ENCODE results near the gene PTMA. TPM values are rescaled to one million over a fixed set of nuclear protein-coding genes. Genes with fewer than 3 reads are reported as not detected.

Gene PTMA
- total RNA-seq, 2 donors from 2014 or later = 234 to 430 TPM

DNA sequence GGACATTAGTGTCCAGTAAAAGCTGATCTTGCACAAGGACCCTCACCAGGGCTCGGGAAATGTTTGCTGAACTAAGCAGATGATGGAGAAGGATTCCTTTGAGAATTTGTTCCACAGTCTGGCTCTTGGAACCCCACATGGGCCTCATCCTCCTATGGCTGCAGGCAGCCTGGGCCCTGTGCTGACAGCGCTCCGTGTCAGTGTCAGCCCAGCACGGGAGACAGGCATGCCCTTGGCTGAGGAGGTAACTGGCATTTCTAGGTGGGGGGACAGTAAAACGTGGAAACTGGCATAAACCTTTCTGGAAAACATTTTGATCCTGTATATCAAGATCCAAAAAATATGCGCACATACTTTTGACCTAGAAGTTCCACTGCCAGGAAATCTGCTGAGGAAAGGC is 10.5 kb downstream of the PTMA start:
- no peaks in the 10 kb centered on the region for H3K27me3 ChIP-seq
- H3K36me3 ChIP-seq = no peaks in the 10 kb centered on the region
- no peak overlapping the region for H3K4me3 ChIP-seq
- DNase-seq (ENCODE audit: low spot score) = no peak
- TF ChIP-seq, protein P1, sequence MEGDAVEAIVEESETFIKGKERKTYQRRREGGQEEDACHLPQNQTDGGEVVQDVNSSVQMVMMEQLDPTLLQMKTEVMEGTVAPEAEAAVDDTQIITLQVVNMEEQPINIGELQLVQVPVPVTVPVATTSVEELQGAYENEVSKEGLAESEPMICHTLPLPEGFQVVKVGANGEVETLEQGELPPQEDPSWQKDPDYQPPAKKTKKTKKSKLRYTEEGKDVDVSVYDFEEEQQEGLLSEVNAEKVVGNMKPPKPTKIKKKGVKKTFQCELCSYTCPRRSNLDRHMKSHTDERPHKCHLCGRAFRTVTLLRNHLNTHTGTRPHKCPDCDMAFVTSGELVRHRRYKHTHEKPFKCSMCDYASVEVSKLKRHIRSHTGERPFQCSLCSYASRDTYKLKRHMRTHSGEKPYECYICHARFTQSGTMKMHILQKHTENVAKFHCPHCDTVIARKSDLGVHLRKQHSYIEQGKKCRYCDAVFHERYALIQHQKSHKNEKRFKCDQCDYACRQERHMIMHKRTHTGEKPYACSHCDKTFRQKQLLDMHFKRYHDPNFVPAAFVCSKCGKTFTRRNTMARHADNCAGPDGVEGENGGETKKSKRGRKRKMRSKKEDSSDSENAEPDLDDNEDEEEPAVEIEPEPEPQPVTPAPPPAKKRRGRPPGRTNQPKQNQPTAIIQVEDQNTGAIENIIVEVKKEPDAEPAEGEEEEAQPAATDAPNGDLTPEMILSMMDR (IDR thresholded peaks at IDR 0.05) = no peak
- H3K4me1 ChIP-seq = peaks cover 0 to 32% of the 10 kb centered on the region in 2 donors
- no peaks in the 10 kb centered on the region for H3K9me3 ChIP-seq
- H3K27ac ChIP-seq = no peak overlapping the region

DNA sequence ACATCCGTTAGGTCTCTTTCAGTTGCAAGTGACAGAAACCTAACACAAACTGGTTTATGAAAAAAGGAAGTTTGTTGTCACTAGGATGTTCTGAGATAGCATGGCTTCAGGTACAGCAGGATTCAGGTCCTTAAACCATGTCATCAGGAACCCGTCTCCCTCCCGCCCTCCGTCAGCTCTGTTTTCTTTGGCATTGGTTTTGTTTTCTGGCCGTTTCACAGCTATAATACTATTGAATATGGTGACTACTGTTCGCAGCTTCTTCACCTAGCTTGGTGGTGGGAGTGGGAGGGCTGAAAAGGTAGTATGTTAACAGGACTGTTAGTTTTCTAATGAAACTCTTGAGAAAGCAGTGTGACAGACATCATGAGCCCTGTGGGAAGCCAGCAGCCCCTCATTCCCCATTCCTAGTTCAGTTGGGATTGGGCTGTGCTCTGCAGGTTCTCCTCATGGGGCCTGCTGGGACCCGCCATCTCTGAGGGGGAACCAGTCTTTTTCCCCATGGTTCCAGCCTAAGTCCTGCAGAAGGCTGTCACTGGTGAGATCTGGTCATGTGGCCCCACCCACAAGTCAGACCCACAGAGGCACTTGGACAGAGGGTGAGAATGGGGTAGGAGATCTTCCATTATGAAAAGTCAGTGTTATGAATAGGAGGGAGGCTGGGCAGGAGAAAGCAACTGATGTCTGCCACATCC is 12.1 kb downstream of the PTMA start:
- Histone ChIP-seq H3K4me1 (peaks cover 0 to 17% of the 10 kb centered on the region in 2 donors), H3K27me3 (no peaks in the 10 kb centered on the region), H3K36me3 (no peaks in the 10 kb centered on the region), H3K4me3 (no peak overlapping the region), H3K9me3 (no peaks in the 10 kb centered on the region), H3K27ac (no peak overlapping the region)
- TF ChIP-seq, protein P1 (IDR thresholded peaks at IDR 0.05) = no peak
- DNase-seq (ENCODE audit: low spot score) = no peak

DNA sequence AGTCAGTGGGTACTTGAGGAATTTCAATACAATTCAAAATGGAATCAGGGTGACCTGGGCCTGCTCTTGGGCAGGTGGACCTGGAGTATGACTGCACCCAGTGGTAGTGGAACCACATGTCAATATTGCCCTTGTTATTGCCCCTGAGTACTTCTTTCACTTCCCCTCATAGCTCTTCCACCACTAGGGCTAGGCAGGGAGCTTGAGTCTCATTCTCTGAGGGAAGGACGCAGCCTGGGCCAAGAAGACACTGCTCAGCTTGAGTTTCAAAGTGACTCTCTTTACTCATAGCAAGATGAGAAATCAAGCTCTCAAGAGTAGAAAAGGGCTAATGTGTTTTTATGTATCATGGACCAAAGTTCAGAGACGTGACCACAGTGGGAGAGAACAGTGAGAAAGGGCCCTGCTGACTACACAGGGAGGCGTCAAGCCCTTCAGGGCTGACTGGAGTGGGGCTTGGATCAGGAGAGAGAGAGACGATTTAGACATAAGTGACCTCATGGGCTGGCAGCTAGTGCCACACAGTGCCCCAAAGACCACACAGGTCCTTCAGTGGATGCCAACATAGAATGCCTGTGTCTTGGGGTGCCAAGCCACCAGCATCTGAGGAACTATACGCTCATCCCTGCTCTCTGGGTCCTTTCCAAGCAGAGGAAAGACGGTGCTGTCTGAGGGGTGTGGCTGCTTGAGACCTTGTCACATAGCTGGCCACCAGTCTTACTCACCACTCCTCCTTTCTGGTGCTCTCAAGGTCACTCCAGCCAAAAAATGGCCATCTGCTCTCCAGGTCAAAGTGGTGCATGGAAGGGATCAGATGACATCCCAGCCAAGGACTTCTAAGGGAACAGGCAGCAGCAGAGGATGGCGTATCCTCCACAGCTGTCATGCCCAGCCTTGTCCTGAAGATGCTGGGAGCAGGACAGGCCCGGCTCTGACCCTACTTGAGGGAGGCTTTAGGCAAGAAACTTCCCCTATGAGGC is 13.0 kb downstream of the PTMA start:
- Histone ChIP-seq H3K27ac (no peak overlapping the region), H3K27me3 (no peaks in the 10 kb centered on the region), H3K36me3 (no peaks in the 10 kb centered on the region), H3K4me1 (peaks cover 0 to 9% of the 10 kb centered on the region in 2 donors), H3K4me3 (no peak overlapping the region), H3K9me3 (no peaks in the 10 kb centered on the region)
- TF ChIP-seq, protein P1 (IDR thresholded peaks at IDR 0.05) = no peak
- no peak for DNase-seq (ENCODE audit: low spot score)

DNA sequence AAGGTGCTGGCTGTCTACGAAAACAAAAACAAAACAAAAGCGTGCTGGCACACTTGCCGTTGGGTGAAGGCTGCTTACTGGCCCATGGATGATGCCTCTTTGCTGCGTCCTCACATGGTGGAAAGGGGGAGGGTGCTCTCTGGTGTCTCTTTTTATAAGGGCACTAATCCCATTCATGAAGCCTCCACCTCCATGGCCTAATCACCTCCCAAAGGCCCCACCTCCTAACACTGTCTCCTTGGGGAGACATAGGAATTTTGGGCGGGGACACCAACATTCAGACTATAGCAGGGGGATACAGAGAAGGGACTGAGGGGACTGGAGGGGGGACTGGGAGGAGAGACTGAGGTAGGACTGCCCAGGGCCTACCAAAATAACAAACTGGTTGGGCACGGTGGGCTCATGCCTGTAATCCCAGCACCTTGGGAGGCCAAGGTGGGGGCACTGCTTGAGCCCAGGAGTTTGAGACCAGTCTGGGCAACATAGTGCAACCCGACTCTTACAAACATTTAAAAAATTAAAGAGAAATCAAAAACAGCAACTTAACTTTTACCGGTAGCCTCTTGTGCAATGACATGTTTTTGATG is 14.5 kb downstream of the PTMA start:
- Histone ChIP-seq H3K4me1 (no peaks in the 10 kb centered on the region), H3K9me3 (no peaks in the 10 kb centered on the region), H3K27ac (no peak overlapping the region), H3K4me3 (no peak overlapping the region), H3K36me3 (no peaks in the 10 kb centered on the region), H3K27me3 (no peaks in the 10 kb centered on the region)
- DNase-seq (ENCODE audit: low spot score) = no peak
- TF ChIP-seq, protein P1 (IDR thresholded peaks at IDR 0.05) = no peak

DNA sequence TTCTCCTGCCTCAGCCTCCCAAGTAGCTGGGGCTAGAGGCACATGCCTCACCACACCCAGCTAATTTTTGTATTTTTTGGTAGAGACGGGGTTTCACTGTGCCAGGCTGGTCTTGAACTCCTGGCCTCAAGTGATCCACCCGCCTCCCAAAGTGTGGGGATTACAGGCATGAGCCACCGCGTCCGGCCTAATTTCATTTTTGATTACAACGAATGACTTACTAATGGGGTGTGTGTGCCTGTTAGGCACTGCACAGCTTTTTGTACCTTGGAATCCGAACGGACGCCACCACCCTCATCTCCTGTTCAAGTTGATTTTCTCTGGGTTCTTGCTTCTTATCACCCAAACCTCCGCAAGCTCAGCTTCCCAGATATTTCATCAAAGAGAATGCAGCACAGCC is 17.2 kb downstream of the PTMA start:
- no peak overlapping the region for H3K27ac ChIP-seq
- H3K27me3 ChIP-seq = no peaks in the 10 kb centered on the region
- TF ChIP-seq, protein P1 (IDR thresholded peaks at IDR 0.05) = no peak
- H3K9me3 ChIP-seq = no peaks in the 10 kb centered on the region
- no peaks in the 10 kb centered on the region for H3K36me3 ChIP-seq
- no peaks in the 10 kb centered on the region for H3K4me1 ChIP-seq
- DNase-seq (ENCODE audit: low spot score) = no peak
- no peak overlapping the region for H3K4me3 ChIP-seq

All from right atrium auricular region (tissue), 2 donors.